ENCODE data around the gene ABCA8. TPM values are rescaled to one million over a fixed set of nuclear protein-coding genes. Genes with fewer than 3 reads are reported as not detected.
"Not testable (repeated sequence)": the region's sequence is repeated elsewhere in the genome, so short reads cannot be mapped to it uniquely, and the experiment has no call there.

Gene ABCA8
- total RNA-seq, 1 experiment from 2014 or later: 0.15 TPM

GRCh38 chr17:68829211-68829610 lies 126.0 kb downstream of the ABCA8 start (continued):
- TF ChIP-seq CREM (CRISPR knock-in tag; IDR thresholded peaks at IDR 0.05): no peak
- no peak for TF ChIP-seq GTF2I (CRISPR knock-in tag; conservative IDR thresholded peaks at IDR 0.05)
- no peak for TF ChIP-seq ZNF423 (CRISPR knock-in tag; IDR thresholded peaks at IDR 0.05)

GRCh38 chr17:68824707-68825106 lies 130.5 kb downstream of the ABCA8 start:
- no peak for ATAC-seq
- Mint-ChIP-seq H3K9me3 (no peaks in the 10 kb centered on the region), H3K4me3 (no peak overlapping the region), H3K4me1 (peaks cover 4% of the 10 kb centered on the region), H3K27me3 (ENCODE audit: low read depth) (no peaks in the 10 kb centered on the region), H3K36me3 (no peaks in the 10 kb centered on the region), H3K27ac (no peak overlapping the region)
- ChIA-PET POLR2A (no interaction called here), CTCF (no interaction called here)
- TF ChIP-seq RELA (CRISPR knock-in tag; IDR thresholded peaks at IDR 0.05; ENCODE audit: borderline replicate concordance) (no peak), NFATC4 (CRISPR knock-in tag; IDR thresholded peaks at IDR 0.05) (no peak), ZNF219 (CRISPR knock-in tag; IDR thresholded peaks at IDR 0.05; ENCODE audit: borderline replicate concordance) (no peak), SP1 (CRISPR knock-in tag; conservative IDR thresholded peaks at IDR 0.05) (no peak), NFYB (CRISPR knock-in tag; conservative IDR thresholded peaks at IDR 0.05; ENCODE audit: low read depth) (no peak), CREB1 (CRISPR knock-in tag; IDR thresholded peaks at IDR 0.05) (no peak), ATF6 (CRISPR knock-in tag; IDR thresholded peaks at IDR 0.05) (no peak), NR1H2 (CRISPR knock-in tag; IDR thresholded peaks at IDR 0.05) (no peak), ATF1 (CRISPR knock-in tag; IDR thresholded peaks at IDR 0.05) (no peak), ZNF512 (CRISPR knock-in tag; IDR thresholded peaks at IDR 0.05; ENCODE audit: borderline replicate concordance) (no peak), PREB (CRISPR knock-in tag; IDR thresholded peaks at IDR 0.05; ENCODE audit: borderline replicate concordance) (no peak), ZNF671 (CRISPR knock-in tag; IDR thresholded peaks at IDR 0.05) (no peak), ETV6 (CRISPR knock-in tag; IDR thresholded peaks at IDR 0.05) (no peak), SMAD3 (CRISPR knock-in tag; IDR thresholded peaks at IDR 0.05; ENCODE audit: borderline replicate concordance) (no peak)
- DNase-seq (ENCODE audit: low spot score): no peak

- POLR2A ChIA-PET; H3K9me3 Mint-ChIP-seq; H3K27ac Mint-ChIP-seq; H3K36me3 Mint-ChIP-seq; CTCF ChIA-PET; H3K4me3 Mint-ChIP-seq; H3K4me1 Mint-ChIP-seq; H3K27me3 Mint-ChIP-seq (ENCODE audit: low read depth); DNase-seq (ENCODE audit: low spot score); ATAC-seq: not testable (repeated sequence)
These were observed 131.0 kb downstream of the ABCA8 start for GRCh38 chr17:68824185-68824584.

- no peak overlapping the region for H3K27ac Mint-ChIP-seq
- H3K4me3 Mint-ChIP-seq: no peak overlapping the region
- no peaks in the 10 kb centered on the region for H3K9me3 Mint-ChIP-seq
- no peaks in the 10 kb centered on the region for H3K27me3 Mint-ChIP-seq (ENCODE audit: low read depth)
- ATAC-seq: no peak
- DNase-seq (ENCODE audit: low spot score): no peak
- no peaks in the 10 kb centered on the region for H3K36me3 Mint-ChIP-seq
- peaks cover 4% of the 10 kb centered on the region for H3K4me1 Mint-ChIP-seq
- ChIA-PET CTCF (no interaction called here), POLR2A (no interaction called here)
- TF ChIP-seq MAX (CRISPR knock-in tag; IDR thresholded peaks at IDR 0.05) (no peak), ZNF532 (CRISPR knock-in tag; IDR thresholded peaks at IDR 0.05; ENCODE audit: borderline replicate concordance) (no peak)
These were observed 132.4 kb downstream of the ABCA8 start for GRCh38 chr17:68822719-68823289.
